Kidney tubule cell (primary cell): ENCODE data around the gene TBX2.

ENCODE experiments used
- DNase-seq: peaks from one replicate; pipeline ENCODE4 v3.0.0-alpha.2; 2018; ENCODE audit warnings: low spot score

Gene TBX2

DNA sequence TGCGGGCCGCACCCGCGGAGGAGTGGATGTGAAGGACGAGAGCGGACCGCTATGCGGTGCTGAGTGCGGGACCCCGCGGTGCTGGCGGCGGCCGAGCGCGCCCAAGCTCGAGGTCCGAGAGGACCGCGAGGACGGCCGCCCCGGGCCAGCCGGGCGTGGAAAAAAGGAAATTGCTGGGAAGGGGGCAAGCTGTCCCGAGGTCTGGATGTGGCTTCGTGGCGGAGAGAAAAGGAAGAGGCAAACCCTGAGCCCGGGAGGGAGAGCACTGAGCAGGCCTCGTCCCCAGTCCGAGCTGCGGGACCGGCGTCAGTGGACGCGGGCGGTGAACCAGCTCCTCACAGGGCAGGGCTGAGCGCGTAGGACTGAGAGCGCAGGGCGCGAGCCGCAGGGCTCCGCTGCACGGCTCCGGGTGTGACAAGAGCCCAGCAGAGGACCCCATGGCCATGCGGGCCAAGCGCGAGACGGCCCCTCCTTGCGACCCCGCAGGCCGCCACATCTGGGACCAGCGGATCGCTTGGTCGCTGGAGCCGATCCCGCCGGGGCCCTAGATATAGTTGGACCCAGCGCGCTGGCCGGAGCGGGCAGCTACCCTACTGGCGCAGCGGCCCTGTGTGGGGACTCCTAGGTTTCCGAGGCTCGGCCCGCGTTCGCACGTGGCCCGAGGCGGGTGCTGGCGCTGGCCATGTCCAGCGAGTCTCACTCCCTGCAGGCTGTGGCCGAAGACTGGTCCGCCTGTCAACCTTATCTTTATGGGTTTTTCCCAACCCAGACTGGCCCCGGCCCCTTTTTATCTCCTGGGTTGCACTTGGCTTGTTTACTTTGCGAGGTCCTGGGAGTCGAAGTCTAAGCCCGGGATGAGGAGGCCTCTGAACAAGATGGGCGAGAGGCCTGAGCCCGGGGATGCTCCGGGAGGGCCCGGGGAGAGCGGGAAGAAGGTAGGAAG lies 55.0 kb downstream of the TBX2 start:
- DNase-seq: no peak

- no peak for DNase-seq
Observed at GRCh38 chr17:61455324-61456060, 55.8 kb downstream of the TBX2 start.

DNA sequence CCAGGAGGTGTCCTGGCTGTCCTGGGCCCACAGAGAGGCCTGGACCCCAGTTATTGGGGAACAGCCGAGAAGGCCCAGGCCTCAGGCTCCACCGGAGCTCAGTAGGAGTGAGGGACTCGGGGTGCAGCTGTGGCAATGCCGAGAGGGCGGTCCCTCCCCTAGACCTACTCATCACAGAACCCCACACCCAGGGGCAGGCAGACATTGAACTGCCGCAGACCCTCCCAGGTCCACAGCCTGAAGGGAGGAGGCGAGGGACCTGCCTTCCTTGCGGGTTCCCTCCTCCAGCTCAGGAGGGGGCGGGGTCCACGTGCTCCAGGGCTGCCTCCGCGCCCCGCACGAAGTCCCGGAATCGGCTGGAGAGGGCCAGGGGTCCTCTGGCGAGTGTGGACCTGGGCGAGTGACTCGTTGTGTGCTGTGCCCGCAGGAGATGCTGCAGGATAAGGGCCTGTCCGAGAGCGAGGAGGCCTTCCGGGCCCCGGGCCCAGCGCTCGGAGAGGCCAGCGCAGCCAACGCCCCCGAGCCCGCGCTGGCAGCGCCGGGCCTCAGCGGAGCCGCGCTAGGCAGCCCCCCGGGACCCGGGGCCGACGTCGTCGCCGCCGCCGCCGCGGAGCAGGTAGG lies 56.5 kb downstream of the TBX2 start:
- no peak for DNase-seq

GRCh38 chr17:61456688-61457225 lies 57.1 kb downstream of the TBX2 start:
- no peak for DNase-seq

DNA sequence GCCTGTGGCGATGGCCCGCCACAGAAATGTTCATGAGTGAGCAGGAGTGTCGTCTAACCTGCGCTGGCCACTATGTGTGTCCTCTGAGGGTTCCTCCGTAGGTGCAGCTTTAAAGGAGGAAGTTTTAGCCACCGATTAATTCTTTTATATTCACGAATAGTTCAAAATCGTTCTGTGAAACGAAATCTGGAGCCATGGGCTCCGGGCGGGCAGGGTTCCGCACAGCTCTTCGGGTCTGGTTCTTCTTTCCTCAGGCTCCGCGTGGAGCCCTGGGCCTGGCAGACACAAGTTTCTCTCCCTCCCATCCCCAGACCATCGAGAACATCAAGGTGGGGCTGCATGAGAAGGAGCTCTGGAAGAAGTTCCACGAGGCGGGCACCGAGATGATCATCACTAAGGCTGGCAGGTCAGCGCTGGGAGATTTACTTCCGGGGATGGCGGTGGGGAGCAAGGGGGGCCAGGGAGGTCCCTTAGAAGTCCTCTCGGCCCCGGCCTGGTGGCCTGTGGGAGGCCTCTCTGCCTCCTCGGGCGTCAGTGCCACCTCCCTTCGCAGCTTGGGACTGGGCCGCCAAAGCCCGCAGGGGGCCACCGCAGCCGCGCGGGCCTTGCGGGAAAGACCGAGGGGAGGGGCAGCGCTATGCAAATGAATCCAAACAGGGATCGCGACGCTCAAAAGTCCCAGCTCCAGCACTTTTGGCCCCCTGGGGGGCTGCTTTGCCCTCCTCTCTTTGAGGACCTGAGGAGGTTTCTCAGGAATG lies 57.8 kb downstream of the TBX2 start:
- DNase-seq: no peak

DNA sequence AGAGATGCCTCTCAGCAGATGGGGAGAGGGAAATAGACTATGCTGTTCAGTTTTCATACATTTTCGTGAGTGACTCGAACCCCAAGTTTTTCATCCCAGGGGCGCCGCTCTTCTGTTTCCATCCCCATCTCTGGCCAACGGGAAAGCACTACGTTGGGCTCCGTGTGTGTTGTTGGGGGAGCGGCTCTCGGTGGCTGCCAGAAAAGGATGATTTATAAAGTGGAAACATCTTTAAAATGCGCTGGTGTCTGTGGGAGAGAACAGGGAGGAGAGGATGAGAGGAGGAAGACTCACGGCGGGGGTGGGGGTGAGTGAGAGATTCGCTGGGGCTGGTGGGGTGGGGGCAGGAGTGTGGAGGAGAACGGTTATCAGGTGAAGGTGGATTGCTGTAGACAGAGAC lies 58.4 kb downstream of the TBX2 start:
- DNase-seq: no peak

DNA sequence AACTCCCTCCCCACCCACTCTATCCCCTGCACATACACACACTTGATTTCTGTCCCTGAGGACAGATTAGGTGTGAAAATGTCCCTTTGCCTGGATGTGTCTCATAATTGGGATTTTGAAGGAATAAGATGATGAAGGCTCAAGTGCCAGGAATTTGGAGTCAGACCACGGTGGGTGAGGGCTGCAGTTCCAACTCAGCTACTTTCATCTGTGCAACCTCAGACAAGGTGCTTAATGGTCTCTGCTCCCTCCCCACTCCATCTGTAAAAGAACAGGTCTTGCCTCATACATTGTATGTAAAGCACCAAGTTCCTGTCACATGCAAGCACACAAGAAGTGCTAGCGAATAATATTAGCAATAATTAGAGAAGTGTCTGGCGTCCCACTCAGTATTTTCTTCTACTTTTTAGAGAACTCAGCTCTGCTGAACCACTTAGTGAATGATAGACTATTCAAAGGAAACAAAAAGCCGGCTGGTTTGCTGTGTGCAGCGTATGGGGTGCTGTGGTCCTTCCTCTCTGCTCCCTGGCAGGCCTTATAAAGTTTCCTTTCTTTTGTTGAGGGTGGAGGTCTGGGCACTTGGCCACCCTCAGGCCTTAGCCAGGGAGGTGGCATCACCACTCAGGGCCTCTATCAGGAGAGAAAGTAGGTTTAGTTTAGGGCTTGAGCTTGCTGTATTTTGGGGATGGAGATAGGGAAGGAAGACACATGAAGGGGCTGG lies 58.9 kb downstream of the TBX2 start:
- no peak for DNase-seq
